ACHN (cell line): ENCODE results near the gene WDR5.

ENCODE experiments used
- DNase-seq: peaks from one replicate; pipeline ENCODE4 v3.0.0-alpha.2; 2015
- in situ Hi-C: cut with HindIII; loops from 2 replicates; pipeline ENCODE4 v1.10.0; 2017; ENCODE audit warnings: low sequenced_read_pairs, low pct_ligation_motif_present, low pct_unique_long_range_greater_than_20kb

Gene WDR5

GRCh38 chr9:134179918-134180785 lies 44.3 kb downstream of the WDR5 start:
- in situ Hi-C loops = loop anchor here (25.0 kb wide), 1 partner anchor 257 kb away; no protein-coding TSS in a partner anchor
- no peak for DNase-seq

DNA sequence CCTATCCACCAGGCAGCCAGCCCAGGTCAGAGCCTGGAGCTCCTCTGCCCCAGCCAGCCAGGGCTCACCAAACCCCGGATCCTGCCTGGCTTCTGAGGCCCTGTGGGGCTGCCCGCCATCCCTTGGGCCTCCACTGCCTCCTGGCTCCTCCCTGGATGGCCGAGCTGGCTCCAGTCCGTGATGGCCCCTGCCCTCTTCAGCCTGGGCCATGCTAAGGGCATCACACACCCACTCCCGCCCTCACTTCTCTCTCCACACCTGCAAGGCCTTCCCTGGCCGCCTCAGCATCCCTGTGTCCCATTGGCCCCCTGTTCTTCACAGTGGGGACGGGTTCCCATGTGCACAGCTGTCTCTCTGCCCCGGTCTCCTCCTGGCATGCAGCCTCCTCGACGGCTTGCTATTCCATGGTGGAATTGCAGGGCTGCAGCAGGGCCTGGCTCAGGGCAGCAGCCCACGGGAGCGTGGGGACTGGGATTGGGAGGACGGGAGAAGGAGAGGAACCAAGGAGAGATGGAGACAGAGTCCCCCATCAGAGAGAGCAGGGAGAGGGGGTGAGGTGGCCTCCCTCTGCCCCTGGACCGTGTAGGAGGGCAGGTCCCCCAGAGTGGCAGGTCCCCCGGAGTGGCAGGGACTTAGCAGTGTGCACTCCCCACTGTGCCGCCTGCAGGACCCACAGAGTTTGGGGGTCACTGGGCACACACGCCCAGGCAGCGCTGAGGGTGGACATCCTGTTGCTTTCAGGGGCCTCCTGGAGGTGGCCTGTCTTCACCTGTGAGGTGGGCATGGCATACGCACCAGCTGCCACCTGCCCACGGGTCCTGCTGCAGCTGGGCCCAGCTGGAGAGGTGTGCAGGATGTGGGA lies 45.1 kb downstream of the WDR5 start:
- DNase-seq = no peak
- in situ Hi-C loops = loop anchor here (25.0 kb wide), 1 partner anchor 256 kb away; no protein-coding TSS in a partner anchor

- no peak for DNase-seq
These were observed 45.8 kb downstream of the WDR5 start for GRCh38 chr9:134181648-134182034.

GRCh38 chr9:134182554-134183085 lies 46.7 kb downstream of the WDR5 start:
- in situ Hi-C loops = loop anchor here (25.0 kb wide), 1 partner anchor 255 kb away; no protein-coding TSS in a partner anchor
- DNase-seq = no peak

More at GRCh38 chr9:134181648-134182034, 45.8 kb downstream of the WDR5 start:
- in situ Hi-C loops = loop anchor here (25.0 kb wide), 1 partner anchor 256 kb away; no protein-coding TSS in a partner anchor

DNA sequence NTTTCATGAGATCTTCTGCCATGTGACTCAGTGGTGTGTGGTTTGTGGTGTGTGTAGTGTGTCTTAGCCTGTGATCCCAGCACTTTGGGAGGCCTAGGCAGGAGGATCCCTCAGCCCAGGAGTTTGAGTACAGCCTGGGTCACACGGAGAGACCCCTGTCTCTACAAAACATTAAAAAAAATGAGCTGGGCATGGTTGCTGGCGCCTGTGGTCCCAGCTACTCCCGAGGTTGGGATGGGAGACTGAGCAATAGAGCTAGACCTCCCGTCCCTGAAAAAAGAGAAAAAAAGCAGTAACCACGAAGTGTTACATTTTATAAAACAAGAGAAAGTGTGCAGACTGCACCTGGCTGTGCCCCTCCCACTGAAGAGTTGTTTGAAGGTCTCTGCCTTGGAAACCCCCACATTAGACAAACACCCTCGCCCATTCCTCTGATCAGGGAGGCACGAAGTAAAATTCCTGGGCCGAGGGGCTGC lies 49.7 kb downstream of the WDR5 start:
- in situ Hi-C loops = loop anchor here (25.0 kb wide), 1 partner anchor 252 kb away; no protein-coding TSS in a partner anchor
- no peak for DNase-seq

- no peak for DNase-seq
- in situ Hi-C loops = loop anchor here (25.0 kb wide), 1 partner anchor 251 kb away; no protein-coding TSS in a partner anchor
These were observed 50.7 kb downstream of the WDR5 start for GRCh38 chr9:134186471-134187109.

GRCh38 chr9:134187110-134187531 lies 51.2 kb downstream of the WDR5 start:
- DNase-seq = no peak
- in situ Hi-C loops = loop anchor here (25.0 kb wide), 1 partner anchor 250 kb away; no protein-coding TSS in a partner anchor

- in situ Hi-C loops = loop anchor here (25.0 kb wide), 1 partner anchor 249 kb away; no protein-coding TSS in a partner anchor
- DNase-seq = no peak
These were observed 52.1 kb downstream of the WDR5 start for GRCh38 chr9:134187891-134188385.

- in situ Hi-C loops = loop anchor here (25.0 kb wide), 1 partner anchor 249 kb away; no protein-coding TSS in a partner anchor
- DNase-seq = no peak
These were observed 52.7 kb downstream of the WDR5 start for GRCh38 chr9:134188386-134189144.

DNA sequence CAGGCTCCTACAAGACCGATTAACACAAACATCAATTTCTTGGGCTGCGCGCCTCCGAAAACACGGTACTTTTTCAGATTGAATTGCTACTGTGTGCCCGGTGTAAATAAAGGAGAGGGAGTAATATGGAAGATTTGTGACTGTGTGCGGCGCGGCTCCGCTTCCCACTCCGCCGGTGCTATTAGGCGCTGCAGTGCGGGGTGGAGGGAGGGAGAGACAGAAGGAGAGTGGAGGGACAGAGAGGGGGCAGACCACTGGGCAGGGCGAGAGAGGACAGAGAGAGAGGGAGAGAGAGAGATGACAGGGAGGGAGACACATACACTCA lies 53.2 kb downstream of the WDR5 start:
- DNase-seq = no peak

GRCh38 chr9:134189470-134190231 lies 53.8 kb downstream of the WDR5 start:
- no peak for DNase-seq
- in situ Hi-C loops = loop anchor here (25.0 kb wide), 1 partner anchor 248 kb away; no protein-coding TSS in a partner anchor

More for the DNA sequence above, 53.2 kb downstream of the WDR5 start:
- in situ Hi-C loops = loop anchor here (25.0 kb wide), 1 partner anchor 248 kb away; no protein-coding TSS in a partner anchor

GRCh38 chr9:134190232-134191121 lies 54.6 kb downstream of the WDR5 start:
- in situ Hi-C loops = loop anchor here (25.0 kb wide), 1 partner anchor 247 kb away; no protein-coding TSS in a partner anchor
- DNase-seq = no peak

- no peak for DNase-seq
- in situ Hi-C loops = loop anchor here (25.0 kb wide), 1 partner anchor 246 kb away; no protein-coding TSS in a partner anchor
These were observed 55.8 kb downstream of the WDR5 start for GRCh38 chr9:134191455-134192209.

DNA sequence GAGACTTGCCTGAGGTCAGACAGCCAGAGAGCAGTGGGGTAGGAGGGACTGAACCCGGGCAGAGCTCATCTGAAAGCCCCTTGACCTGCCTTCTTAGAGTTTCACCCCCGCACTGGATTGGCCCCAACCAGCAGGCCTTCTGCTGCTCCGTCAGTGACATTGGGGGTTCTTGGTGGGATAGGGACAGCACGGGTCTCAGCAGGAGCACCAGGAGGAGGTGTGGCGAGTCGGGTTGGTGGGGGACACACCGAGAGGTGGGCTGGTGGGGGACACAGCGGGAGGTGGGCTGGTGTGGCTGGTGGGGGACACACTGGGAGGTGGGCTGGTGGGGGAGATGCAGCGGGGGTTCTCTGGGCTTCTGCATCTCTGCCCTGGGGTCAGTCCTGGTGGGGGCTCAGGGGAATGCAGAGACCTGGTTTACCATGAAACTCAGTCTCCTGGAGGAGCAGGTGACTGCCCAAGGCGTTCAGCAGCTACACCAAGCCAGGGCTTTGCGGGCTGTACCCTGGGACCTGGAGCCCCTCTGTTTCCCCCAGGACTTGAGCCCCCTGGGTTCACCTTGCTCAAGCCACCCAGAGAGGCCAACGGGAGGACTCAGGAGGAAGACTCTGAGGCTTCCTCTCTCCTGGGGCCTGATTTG lies 56.5 kb downstream of the WDR5 start:
- in situ Hi-C loops = loop anchor here (25.0 kb wide), 1 partner anchor 245 kb away; no protein-coding TSS in a partner anchor
- no peak for DNase-seq
